OCI-LY3 (cell line): ENCODE measurements around the gene CGB7.

Experiments used
- EZH2phosphoT487 ChIP-seq: fragments of 200-600 bp; shearing (Covaris generic); IDR thresholded peaks from 2 replicates; pipeline ENCODE4 v1.6.1; 2018; ENCODE audit warnings: antibody characterized with exemption, mixed run types, low read depth
- TF ChIP-seq, protein P1 (sequence below): fragments of 200-600, 300-600 bp; sonication (generic); IDR thresholded peaks from 2 replicates; pipeline ENCODE4 v1.5.1; 2014; ENCODE audit warnings: antibody characterized with exemption, low read length, low read depth

- TF ChIP-seq, protein P1, sequence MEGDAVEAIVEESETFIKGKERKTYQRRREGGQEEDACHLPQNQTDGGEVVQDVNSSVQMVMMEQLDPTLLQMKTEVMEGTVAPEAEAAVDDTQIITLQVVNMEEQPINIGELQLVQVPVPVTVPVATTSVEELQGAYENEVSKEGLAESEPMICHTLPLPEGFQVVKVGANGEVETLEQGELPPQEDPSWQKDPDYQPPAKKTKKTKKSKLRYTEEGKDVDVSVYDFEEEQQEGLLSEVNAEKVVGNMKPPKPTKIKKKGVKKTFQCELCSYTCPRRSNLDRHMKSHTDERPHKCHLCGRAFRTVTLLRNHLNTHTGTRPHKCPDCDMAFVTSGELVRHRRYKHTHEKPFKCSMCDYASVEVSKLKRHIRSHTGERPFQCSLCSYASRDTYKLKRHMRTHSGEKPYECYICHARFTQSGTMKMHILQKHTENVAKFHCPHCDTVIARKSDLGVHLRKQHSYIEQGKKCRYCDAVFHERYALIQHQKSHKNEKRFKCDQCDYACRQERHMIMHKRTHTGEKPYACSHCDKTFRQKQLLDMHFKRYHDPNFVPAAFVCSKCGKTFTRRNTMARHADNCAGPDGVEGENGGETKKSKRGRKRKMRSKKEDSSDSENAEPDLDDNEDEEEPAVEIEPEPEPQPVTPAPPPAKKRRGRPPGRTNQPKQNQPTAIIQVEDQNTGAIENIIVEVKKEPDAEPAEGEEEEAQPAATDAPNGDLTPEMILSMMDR = no peak
- TF ChIP-seq EZH2phosphoT487 = no peak
Observed at GRCh38 chr19:49009828-49010227, 47.7 kb downstream of the CGB7 start.
